ENCODE data around the gene ANKRD40.
A peak's percentile ranks its signal among the peaks of the same experiment; 100 is the strongest.
"Not testable (repeated sequence)": the region's sequence is repeated elsewhere in the genome, so short reads cannot be mapped to it uniquely, and the experiment has no call there.

ANKRD40 gene

GRCh38 chr17:50710650-50711049 lies 2.9 kb upstream of the ANKRD40 start:
- DNase-seq (ENCODE audit: extremely low read depth, low read depth) = no peak
- H3K4me3 ChIP-seq (replicated peaks; ENCODE audit: low read depth, low read length) = no peak overlapping the region
- TF ChIP-seq CTCF (IDR thresholded peaks at IDR 0.05; ENCODE audit: low read depth, low read length, missing control alignments) = no peak

GRCh38 chr17:50710025-50710424 lies 2.3 kb upstream of the ANKRD40 start:
- DNase-seq (ENCODE audit: extremely low read depth, low read depth) = no peak
- no peak for TF ChIP-seq CTCF (IDR thresholded peaks at IDR 0.05; ENCODE audit: low read depth, low read length, missing control alignments)
- no peak overlapping the region for H3K4me3 ChIP-seq (replicated peaks; ENCODE audit: low read depth, low read length)

DNA sequence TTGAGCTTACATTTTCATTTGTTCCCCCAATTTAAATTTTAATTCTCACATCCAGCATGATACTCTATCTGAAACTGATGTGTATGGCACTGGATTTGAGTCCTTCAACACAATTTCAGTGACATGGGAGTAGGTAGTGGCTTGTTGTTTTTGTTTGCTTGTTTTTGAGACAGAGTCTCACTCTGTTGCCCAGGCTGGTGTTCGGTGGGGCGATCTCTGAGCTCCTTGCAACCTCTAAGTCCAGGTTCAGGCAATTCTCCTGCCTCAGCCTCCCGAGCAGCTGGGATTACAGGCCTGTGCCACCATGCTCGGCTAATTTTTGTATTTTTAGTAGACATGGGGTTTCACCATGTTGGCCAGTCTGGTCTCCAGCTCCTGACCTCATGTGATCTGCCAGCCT lies 1.3 kb upstream of the ANKRD40 start:
- DNase-seq (ENCODE audit: extremely low read depth, low read depth) = not testable (repeated sequence)
- H3K4me3 ChIP-seq (replicated peaks; ENCODE audit: low read depth, low read length) = peak overlapping the region; percentile 59; the same call in 1 of the 2 replicates

- DNase-seq (ENCODE audit: extremely low read depth, low read depth) = no peak
- no peak for TF ChIP-seq CTCF (IDR thresholded peaks at IDR 0.05; ENCODE audit: low read depth, low read length, missing control alignments)
- H3K4me3 ChIP-seq (replicated peaks; ENCODE audit: low read depth, low read length) = peak overlapping the region; percentile 59
These were observed 611 bp upstream of the ANKRD40 start for GRCh38 chr17:50708050-50709000.

DNA sequence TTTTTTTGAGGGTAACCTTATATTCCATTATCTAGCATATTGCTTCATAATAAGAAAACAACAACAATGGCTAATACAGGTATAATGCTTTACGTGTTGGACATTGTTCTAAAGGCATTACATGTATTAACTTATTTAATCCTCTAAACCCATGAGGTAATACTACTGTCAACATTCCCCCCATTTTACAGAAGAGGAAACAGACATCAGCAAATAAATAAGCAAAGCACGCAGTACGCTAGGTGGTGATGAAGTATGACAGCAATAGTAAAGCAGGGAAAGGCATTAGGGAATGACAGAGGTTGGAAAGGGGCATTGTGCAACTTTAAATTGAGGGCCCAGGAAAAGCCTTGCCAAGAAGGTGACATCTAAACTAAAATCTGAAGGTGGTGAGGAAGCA lies 4.6 kb downstream of the ANKRD40 start:
- no peak for DNase-seq (ENCODE audit: extremely low read depth, low read depth)
- no peak for TF ChIP-seq CTCF (IDR thresholded peaks at IDR 0.05; ENCODE audit: low read depth, low read length, missing control alignments)
- no peak overlapping the region for H3K4me3 ChIP-seq (replicated peaks; ENCODE audit: low read depth, low read length)

DNA sequence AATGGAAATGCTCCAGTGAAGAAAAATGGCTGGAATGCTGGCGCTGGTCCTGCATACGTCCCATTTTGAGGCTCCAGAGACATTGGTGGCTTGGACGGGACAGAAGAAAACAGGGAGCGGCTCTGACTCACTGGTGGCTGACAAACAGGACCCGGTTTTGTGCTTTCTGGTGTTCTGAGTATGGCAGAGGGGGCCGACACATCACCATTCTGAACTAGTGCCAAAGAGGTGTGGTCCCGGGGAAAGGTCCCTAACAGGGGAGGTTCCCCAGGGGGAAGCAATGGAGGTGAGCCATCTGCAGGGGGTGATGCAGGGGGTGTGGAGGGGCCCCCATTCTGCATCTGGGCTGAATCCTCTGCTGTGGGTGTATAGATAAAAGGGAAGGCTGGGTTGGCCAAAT lies 8.3 kb downstream of the ANKRD40 start:
- no peak for DNase-seq (ENCODE audit: extremely low read depth, low read depth)
- TF ChIP-seq CTCF (IDR thresholded peaks at IDR 0.05; ENCODE audit: low read depth, low read length, missing control alignments) = no peak

GRCh38 chr17:50697663-50698272 lies 9.9 kb downstream of the ANKRD40 start:
- H3K4me3 ChIP-seq (replicated peaks; ENCODE audit: low read depth, low read length) = no peak overlapping the region
- TF ChIP-seq CTCF (IDR thresholded peaks at IDR 0.05; ENCODE audit: low read depth, low read length, missing control alignments) = no peak
- DNase-seq (ENCODE audit: extremely low read depth, low read depth) = no peak

More for the DNA sequence above, 8.3 kb downstream of the ANKRD40 start:
- H3K4me3 ChIP-seq (replicated peaks; ENCODE audit: low read depth, low read length) = no peak overlapping the region
